GM21825 (cell line): Measurements from ENCODE around the gene GDF7.

Experiments
- ATAC-seq: cut with Tn5 transposase; IDR thresholded peaks from one replicate; pipeline ENCODE4 v1.9.1; 2021; ENCODE audit warnings: mild to moderate bottlenecking, moderate library complexity; ENCODE audit not compliant: unreplicated experiment

The GDF7 gene

DNA sequence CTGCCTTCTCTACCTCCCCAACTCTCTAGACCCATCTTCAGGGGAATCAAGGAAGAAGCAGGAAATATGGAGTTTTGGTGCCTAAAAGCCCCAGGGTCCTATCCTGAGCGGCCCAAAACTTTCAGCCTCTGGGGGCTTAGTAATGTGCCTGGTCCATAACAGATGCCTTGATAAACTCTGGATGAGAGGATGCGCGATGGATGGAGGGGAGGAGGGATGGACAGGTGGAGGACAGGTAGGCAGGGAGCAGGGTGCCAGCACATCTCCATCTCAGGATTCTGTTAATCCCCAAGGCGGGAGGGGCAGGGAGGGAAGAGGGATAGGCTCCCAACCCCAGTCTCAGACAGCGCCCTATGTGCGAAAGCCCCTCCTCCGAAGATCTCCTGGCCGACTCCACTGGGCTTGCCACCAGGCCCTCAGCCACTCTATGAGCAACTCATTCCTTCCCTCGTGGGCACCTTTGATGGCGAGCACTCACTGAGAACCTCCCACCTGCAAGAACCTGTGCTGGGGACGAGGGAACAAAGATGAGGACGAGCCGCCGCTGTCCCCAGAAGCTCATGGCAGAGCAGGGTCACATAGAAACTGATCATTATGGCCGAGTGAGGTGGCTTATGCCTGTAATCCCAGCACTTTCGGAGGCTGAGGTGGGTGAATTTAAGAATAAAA, 39.1 kb upstream of the GDF7 start:
- no peak for ATAC-seq

DNA sequence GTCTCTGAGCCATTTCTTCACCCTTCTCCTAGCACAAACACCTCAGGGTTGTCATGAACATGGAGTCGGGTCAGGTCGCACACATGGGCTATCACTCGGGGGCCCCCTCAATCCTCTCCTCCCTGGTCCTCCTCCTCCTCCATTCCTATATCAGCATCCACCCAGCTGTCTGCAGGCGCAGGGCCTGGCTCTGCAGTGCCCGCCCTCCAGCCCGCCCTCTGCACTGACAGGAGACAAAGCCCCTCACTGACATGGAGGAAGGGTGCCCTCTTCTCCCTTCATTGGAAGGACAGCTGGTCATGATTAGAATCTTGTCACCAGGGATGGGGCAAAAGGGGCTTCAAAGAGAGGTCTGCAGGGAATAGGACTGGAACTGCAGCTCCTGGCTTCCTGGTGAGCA, 37.8 kb upstream of the GDF7 start:
- ATAC-seq: no peak

DNA sequence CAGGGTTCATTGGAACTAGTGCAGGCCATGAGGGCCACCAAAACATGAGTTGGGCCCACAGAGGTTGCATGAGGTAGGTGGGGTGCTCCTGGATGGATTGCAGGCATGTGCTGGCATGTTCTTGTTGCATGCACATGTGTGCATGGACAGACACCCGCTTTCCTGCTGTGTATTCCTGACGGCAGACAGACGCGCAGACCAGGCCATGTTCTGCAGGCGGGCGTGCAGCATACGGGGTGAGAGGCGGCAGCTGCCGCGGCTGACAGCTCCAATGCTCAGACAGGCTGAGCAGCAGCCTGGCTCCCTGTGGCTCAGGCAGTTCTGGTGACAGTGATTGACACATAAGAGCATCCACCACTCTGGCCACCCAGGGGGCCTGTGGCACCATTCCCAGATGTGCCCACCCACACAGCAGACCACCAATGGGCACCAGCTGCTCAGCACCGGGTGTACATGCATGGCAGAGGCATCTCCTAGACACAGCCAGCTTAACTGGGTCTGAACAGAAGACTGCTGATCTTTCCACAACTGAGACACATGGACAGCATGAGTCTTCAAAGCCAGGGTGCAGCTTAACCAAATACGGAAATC, 37.3 kb upstream of the GDF7 start:
- no peak for ATAC-seq

DNA sequence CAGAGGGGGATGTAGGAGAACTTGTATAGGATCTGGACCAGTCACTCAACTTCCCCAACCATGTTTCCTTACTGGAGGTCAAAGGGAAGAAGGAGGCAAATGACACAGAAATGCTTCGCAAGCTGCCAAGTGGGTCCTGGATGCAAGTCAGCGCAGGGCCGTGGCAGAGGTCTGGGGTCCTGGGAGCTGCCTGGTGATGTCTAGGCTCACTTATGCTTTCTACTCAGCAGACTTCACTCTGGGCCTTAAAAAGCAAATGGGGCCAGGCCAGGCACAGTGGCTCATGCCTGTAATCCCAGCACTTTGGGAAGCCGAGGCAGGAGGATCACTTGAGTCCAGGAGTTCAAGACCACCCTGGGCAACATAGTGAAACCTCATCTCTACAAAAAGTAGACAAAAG, 36.0 kb upstream of the GDF7 start:
- ATAC-seq: no peak

DNA sequence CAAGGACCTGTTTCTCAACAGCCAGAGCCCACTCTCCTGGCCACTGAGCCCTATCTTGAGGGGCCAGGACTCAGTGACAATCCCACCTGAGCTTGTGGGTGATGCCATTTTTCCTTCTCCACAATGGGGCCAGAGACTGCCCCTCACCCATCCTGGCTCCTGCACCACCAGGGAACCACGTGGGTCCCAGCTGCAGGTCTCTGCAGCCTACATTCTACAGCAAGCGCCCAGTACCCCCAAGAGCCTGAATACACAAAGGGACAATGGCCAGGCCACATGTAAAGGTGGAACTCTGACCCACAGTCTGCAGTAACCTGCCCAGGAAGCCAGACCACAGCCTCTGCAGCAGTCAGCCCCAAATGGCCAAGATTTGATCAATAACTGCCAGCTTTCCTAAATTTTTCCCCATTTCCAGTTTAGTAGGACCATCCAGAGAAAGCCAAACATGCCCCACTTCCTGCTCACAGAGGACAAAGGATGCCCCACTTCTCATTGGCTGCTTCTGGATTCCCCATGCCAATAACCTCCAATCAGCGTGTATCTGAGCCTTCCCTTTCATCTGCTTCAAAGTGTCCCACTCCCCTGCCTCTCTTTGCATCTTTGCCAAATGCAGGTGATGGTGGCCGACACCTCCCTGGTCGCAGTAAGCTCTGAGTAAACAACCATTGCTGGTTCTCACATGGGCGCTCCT, 35.2 kb upstream of the GDF7 start:
- no peak for ATAC-seq

DNA sequence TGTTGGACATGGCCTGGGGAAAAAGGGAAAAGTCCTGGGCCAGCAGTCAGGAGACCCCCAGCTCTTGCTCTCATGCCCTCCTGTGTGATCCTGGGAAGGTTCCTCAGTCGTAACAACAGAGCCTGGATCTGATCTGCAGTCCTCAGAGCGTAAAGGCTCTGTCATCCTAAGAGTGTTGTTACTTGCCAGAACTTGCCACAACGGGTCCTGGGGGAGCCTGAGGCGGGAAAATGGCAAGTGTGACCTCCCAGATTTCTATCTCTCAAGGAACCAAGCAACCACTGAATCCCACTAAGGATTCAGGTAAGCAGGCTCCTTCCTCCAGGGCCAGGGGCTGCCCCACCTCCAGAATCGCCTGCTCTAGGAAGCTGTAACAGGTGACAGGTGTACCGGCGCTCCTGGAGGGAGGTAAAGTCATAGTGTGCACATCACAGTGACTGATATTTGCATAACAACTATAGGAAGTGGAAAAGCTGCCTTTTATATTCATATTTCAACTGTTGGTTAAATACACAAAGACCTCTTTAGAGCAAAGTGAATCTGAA, 34.4 kb upstream of the GDF7 start:
- ATAC-seq: no peak

DNA sequence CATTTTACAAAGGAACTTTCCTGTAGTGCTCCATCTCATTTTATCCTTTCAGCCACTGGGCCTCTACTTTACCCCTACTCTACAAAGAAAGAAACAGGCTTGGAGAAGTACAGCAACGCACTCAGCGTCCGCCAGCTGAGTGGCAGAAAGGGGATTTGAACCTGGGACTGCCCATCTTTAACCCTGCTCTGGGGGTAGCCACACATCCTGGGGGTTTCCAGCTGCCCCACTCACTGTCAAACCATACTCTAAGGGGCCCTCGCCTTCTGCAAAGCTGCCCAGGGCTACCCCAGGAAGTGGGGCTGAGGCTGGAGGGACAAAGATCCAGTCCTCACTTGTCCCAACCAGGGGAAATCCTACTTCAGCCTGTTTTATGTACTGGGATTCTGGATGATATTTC, 33.9 kb upstream of the GDF7 start:
- ATAC-seq: no peak

DNA sequence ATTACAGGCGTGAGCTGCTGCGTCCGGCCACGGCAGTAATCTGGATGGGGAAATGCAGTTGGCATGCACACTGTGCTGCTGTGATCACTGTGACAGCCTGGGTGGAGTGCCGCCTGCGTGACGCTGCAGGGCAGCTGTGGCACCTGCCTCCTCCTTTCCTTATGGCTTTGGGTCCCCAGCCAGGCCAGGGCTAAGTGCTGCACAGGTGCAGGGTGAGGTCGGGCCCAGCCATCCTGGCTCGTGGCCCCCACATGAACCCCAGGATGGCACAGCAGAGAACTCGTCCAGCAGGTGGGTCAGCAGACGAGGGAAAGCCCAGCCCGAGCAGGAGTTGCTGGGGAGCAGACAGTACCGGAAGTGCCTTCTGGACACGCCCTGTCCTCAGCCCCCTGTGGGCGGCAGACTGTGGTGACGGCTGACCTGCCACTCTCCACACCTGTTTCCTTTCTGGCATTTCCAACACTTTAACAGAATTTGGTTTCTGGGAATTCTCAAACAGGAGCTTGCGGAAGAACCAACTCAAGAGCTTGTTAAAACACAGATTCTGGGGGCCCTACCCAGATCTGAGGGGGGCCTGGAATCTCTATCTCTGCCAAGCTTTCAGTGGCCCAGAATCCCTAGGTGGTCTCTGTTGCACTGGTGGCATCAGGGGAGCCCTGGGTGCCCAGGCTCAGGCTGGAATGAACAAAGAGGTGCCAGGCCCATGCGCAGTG, 33.0 kb upstream of the GDF7 start:
- ATAC-seq: no peak

DNA sequence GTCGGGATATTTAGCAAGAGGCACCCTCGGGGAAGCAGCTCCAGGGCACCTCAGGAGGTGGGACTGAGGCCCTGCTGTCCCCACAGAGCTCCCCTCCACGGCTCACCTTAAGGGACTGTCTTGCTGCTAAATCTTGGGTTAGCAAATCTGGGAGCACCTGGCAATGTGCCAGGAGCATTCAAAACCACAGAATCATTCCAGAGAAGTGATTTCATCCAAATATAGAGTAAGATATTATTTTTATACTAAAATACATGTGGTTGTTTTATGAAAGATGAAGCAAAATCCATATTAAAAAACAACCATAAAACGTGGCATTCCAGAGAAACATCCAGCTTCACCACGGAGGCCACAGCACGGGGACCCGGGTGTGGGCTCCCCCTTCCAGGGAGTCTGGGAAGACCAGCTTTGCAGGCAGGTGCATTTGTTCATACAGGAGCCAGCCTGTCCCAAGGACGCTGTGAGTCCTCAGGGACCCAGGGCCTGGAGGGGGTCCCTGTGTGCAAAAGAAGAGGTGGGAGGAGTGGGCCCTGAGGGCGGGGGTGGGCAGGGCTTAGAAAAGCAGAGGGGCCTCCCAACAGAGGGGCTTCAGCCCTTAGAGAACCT, 32.3 kb upstream of the GDF7 start:
- ATAC-seq: no peak

DNA sequence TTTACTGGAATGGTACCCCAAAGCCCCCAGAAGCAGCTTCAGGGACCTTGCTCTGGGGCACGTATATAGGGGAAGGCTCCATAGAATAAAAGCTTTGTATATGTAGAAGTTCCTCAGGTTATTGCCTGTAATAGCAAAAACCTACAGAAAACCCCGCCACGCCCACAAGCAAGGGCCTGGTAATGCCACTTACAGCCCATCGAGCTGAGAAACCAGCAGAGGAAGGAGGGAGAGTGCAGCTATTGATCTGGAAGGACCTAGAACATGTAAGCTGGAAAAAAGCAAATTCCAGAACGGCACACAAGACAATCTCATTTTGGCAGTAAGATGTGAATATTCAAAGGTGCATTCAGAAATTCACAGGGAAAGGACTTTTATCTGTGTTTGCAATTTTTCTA, 31.8 kb upstream of the GDF7 start:
- no peak for ATAC-seq

DNA sequence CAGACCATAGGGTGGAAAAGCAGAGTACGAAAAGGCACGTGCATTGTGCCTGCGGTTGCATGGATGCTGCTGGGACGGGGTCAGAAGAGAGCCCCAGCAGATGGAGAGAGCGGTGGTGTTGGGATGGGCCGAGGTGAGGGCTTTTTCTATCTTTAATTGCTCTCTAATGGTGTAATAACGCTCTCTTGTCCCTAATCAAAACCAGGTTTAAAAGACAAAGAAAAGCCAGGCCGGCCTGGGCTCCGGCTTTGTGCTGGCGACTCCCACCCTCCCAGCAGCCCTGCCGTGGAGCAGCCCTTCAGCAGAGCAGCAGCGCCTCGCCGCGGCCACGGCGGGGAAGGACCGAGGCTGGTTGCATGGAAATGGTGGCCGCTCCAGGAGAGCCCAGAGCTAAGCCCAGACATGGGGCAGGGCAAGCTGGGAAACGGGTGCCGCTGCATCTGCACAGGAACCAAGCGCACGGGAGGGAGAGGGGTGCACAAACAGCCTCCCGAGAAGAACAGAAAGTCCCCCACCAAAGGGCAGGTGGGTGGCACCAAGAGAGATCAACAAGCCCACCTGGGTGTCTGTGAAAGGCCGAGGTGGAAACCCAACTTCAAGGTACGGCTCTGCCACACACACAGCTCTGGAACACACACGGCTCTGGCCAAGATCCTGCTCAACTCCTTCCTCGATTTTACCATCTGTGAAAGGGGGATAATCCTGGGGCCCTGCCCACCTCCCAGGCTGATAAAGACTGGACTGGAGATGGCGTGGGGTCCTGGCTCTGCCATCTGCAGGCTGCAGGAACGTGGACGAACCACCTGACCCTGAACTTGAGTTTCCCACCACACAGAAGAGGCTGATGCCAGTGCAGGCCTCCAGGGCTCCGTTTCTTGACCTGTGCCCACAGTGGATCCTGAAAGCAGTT, 31.0 kb upstream of the GDF7 start:
- peak; percentile 71 for ATAC-seq

DNA sequence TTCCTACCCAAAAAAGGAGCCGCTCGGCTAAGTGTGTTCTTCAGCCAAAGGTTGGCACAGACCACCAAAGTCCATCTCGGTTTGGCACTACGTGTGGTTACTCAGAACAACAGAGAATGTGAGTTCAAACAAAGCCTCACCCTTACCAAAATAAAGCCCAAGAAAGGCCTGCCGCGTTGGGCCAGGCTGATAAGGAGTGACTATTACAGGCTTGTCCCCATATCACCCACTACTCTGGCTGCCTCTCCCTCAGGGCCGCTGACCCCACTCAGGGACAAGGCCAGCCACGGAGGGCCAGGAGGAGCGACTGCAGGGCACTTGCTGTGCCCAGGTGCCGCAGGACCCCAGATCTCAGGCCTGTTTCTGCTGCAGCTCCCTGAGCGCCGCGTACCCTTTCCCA, 29.8 kb upstream of the GDF7 start:
- no peak for ATAC-seq

DNA sequence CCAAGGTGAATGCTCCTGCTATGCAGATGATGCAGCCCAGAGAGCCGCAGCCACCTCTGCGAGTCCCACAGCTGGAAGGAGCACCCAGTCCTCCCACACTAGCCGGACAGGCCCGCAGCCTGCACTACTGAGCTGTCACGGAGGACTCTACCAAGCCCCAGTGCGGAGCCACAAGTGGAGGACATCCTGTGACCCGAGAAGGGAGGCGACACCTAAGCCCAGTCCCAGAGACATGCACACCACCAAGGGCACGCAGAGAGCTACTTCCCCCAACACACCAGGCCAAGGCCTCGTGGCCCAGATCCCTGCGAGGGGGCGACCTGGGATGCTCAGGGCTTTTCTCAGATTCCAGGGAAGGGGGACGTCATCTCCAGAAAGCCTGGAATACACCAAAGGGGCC, 28.9 kb upstream of the GDF7 start:
- ATAC-seq: no peak

DNA sequence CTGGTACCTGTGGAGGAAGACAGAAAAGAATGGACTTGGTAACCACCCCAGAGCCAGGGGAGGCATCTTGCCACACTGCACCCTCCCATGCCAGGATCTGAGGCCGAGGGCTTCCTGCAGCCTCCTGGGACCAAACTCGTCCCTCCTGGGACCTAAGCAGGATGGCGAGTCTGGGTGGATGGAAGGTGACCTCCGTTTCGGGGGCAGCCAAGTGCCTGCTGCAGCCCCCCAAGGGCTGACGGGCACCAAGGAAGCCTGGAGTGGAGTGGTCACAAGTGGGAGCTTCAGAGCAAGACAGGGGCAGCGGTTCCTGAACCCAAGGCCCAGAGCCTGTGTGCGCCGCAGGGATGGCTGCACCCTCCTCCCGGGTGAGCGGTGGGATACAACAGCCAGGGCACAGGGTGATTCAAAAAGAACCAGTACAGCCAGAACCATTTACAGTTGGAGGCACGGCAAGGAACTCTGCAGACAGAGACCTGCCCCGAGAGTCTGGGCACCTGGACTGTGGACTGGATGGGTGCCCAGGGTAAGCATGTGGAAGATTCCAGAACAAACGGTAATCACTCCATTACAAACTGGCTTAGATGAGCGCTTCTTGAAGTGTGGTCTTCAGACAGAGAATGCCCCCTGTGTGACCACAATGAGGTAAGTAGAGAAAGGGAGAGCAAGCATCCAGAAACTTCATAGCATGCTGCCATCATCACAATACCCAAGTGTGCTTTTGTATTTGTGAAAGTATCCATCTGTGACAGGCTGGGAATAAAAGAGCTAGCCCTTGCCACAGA, 28.1 kb upstream of the GDF7 start:
- no peak for ATAC-seq

DNA sequence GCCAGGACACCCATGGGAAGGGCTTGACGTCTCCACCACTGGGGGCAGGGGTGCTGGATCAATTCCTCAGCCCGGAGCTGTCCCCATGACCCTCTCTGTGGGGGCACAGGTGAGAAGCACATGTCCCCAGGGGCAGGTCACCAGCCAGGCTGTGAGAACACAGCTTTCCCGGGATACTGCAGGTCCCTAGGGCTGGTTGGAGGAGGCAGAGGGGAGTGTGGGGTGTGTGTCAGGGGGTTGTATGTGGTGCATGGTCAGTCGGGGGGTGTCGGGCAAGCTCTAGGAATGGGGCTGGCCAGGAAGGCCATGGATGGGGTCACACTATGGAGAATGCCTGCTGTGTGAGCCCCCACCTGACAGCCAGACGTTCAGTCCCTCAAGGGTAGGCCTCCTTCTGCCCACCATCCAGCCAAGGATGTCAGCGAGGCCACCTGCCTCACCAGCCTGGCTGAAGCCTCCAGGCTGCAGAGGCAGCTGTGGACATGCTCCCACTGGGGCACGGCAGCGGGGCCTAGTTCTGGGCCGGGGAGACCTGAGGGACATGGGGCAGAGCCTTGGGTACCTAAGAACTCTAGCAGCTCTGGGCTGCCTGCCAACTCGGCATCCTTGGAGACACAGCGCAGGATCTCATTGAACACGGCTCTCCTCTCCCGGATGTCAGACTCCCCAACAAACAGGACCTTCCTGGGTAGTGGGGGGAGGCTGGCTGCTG, 26.4 kb upstream of the GDF7 start:
- no peak for ATAC-seq

DNA sequence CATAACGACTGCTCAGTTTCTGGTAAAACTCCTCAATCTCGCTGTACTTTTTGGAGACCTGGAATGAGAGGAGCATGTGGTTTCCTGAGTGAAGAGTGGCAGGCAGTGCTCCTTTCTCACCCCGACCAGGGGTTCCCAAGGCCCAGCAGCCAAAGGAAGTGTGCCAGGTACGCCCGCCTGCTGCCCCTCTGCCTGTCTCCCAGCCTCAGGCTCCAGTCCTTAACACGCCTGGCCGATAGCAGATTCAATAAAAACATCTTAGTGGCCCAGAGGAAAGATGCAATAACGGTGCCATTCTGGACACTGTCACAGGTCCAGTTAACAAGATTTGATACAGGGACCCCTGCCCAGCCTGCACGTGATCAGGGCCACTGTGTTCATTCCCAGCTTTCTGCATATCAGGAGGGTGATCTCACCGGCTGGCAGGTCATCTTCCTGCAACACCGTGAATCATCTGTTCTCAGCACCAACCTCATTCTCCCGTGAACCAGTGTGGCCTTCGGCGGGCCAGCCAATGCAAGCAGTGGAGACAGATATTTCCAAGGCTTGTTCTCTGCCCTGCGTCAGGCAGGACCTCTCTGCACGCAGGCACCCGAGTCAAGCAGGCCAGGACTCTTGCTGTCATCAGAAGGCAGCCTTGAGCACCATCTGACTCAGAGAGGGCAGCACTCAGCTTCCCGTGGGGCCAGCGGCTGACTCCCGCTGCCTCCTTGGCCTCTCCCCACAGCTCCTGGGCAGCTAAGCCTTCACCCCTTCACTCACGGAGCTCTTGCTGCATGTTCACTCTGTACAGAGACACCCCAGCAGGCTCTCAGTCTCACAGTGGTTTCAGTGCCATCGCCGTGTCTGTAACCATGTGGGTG, 25.6 kb upstream of the GDF7 start:
- no peak for ATAC-seq

DNA sequence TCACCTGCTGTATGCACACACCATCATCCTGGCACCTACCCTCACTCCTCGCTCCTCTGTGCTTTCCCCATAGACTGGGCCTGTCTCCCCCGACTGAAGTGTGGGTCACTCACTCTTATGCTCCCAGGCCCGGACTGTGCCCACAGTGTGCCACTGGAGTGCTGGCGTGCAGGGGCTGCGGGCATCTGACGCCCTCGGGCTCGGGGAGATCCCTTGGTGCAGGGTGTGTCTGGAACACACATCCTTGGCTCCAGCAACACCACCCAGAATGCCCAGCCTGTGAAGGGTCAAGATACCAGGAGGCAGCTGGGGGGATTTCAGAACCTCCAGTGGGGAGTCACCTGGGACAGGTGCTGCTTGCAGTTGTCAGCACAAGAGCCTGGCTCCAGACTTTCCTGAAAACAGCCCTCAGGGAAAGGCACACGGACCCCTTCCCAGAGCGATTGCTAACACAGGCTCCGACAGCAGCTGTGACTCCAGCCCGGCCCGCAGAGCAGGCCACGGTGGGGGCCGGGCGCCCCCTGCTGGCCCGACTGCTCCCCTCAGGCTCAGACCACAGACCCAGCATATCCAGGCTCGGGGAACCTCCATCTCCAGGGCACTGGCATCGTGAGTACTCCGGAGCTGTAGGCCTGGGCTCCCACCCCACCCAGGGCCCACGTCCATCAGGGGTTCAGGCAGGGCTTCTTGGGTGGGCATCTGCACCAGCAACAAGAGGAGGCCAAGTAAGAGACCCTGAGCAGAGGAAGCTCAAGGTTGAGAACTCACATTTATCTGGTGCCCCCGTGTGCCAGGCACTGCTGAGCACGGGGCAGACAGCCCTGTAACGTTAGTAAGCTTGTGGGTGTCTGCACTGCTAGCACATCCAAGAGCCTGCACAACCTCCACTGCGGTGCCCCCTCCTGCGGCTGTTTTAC, 24.6 kb upstream of the GDF7 start:
- ATAC-seq: peak; percentile 86
